Parathyroid adenoma (tissue), 2 donors: ENCODE data around the gene ORC5.

Source experiments
- H2AFZ ChIP-seq: fragments of 300-600 bp; sonication (generic); one replicate; pipeline ENCODE4 v1.7.0; 2017; ENCODE audit warnings: antibody characterized with exemption, mild to moderate bottlenecking
- H3K27ac ChIP-seq: fragments of 300-600 bp; sonication (generic); one replicate; pipeline ENCODE4 v1.7.0; 2017
- H3K27me3 ChIP-seq: fragments of 300-600 bp; sonication (generic); one replicate; pipeline ENCODE4 v1.7.0; 2017; ENCODE audit warnings: low read length; ENCODE audit not compliant: control insufficient read depth, insufficient read depth
- H3K36me3 ChIP-seq: fragments of 300-600 bp; sonication (generic); one replicate; pipeline ENCODE4 v1.7.0; 2017; ENCODE audit warnings: low read length; ENCODE audit not compliant: control insufficient read depth, insufficient read depth
- H3K4me1 ChIP-seq: fragments of 300-600 bp; sonication (generic); one replicate; pipeline ENCODE4 v1.7.0; 2017; ENCODE audit warnings: control low read depth
- H3K4me2 ChIP-seq: fragments of 300-600 bp; sonication (generic); one replicate; pipeline ENCODE4 v1.7.0; 2017; ENCODE audit warnings: low read length
- H3K4me3 ChIP-seq: fragments of 300-600 bp; sonication (generic); one replicate; pipeline ENCODE4 v1.7.0; 2017; ENCODE audit warnings: low read depth, low read length
- H3K79me2 ChIP-seq: fragments of 300-600 bp; sonication (generic); one replicate; pipeline ENCODE4 v1.7.0; 2017; ENCODE audit warnings: control low read depth
- H3K9ac ChIP-seq: fragments of 300-600 bp; sonication (generic); one replicate; pipeline ENCODE4 v1.7.0; 2017; ENCODE audit warnings: mild to moderate bottlenecking
- H3K9me3 ChIP-seq: fragments of 300-600 bp; sonication (generic); one replicate; pipeline ENCODE4 v1.7.0; 2017; ENCODE audit warnings: low read length; ENCODE audit not compliant: control insufficient read depth
- CTCF ChIP-seq: fragments of 300-600 bp; sonication (generic); IDR thresholded peaks from one replicate; pipeline ENCODE4 v1.7.0; 2017; ENCODE audit warnings: antibody characterized with exemption, mild to moderate bottlenecking
- donor health status: primary hyperparathyroidism.

Gene ORC5

DNA sequence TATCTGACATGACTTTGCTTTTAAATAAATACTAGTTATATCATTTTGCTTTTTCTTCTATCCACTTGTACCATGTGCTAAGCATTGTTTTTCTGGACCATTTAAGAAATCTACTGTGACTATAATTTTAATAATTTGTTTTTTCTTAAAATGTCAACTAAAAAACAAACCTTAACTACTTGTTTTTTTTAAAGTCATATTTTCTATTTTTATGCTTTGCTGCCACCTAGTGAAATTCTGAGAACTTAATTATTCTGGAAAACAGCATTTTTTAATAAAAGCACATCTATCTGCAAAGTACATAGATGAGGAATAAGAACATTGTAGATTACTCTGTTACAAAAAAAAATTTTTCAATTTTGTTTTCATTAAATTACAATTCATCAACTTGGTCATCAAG, 47.4 kb downstream of the ORC5 start:
- H3K9me3 ChIP-seq, result no peaks in the 10 kb centered on the region
- no peak overlapping the region for H3K4me2 ChIP-seq
- H3K36me3 ChIP-seq, result no peaks in the 10 kb centered on the region
- no peak overlapping the region for H2AFZ ChIP-seq
- H3K4me1 ChIP-seq, result no peaks in the 10 kb centered on the region
- H3K79me2 ChIP-seq, result no peaks in the 10 kb centered on the region
- TF ChIP-seq CTCF, result peak; percentile 29
- H3K27ac ChIP-seq, result no peak overlapping the region
- H3K4me3 ChIP-seq, result no peak overlapping the region
- H3K9ac ChIP-seq, result no peak overlapping the region
- no peaks in the 10 kb centered on the region for H3K27me3 ChIP-seq

- Histone ChIP-seq H3K9ac (no peak overlapping the region), H3K79me2 (no peaks in the 10 kb centered on the region), H3K27me3 (no peaks in the 10 kb centered on the region), H2AFZ (no peak overlapping the region), H3K9me3 (no peaks in the 10 kb centered on the region), H3K4me2 (no peak overlapping the region), H3K36me3 (no peaks in the 10 kb centered on the region), H3K4me1 (no peaks in the 10 kb centered on the region), H3K4me3 (no peak overlapping the region), H3K27ac (no peak overlapping the region)
- peak; percentile 48 for TF ChIP-seq CTCF
Measured at GRCh38 chr7:104156842-104157277, 51.0 kb downstream of the ORC5 start.

DNA sequence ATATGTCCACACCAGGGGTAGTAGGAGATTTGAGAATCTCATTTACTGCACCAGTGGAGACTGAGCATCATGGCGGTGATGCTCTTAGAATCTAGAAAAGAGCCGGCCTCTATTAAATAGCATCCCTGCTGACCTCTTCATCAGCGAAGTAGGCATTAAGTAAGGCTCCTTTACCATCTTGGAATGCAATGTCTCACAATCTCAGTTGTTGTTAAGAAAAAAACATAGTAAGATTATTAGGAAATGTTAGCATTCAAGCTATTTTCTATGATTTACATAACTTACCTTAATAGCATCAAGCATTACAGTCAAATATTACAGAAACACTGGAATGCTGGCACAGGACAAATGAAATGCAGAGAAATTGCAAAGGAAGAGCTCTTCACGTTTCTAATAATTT, 54.5 kb downstream of the ORC5 start:
- H3K4me3 ChIP-seq, result no peak overlapping the region
- no peaks in the 10 kb centered on the region for H3K9me3 ChIP-seq
- H3K27me3 ChIP-seq, result no peaks in the 10 kb centered on the region
- H3K79me2 ChIP-seq, result no peaks in the 10 kb centered on the region
- no peak for TF ChIP-seq CTCF
- no peak overlapping the region for H3K9ac ChIP-seq
- no peaks in the 10 kb centered on the region for H3K4me1 ChIP-seq
- H3K27ac ChIP-seq, result no peak overlapping the region
- H3K4me2 ChIP-seq, result no peak overlapping the region
- no peak overlapping the region for H2AFZ ChIP-seq
- no peaks in the 10 kb centered on the region for H3K36me3 ChIP-seq

GRCh38 chr7:104152468-104152867, 55.3 kb downstream of the ORC5 start:
- no peak for TF ChIP-seq CTCF
- Histone ChIP-seq H3K36me3 (no peaks in the 10 kb centered on the region), H3K27ac (no peak overlapping the region), H2AFZ (no peak overlapping the region), H3K4me3 (no peak overlapping the region), H3K9me3 (no peaks in the 10 kb centered on the region), H3K9ac (no peak overlapping the region), H3K4me1 (no peaks in the 10 kb centered on the region), H3K27me3 (no peaks in the 10 kb centered on the region), H3K4me2 (no peak overlapping the region), H3K79me2 (no peaks in the 10 kb centered on the region)

DNA sequence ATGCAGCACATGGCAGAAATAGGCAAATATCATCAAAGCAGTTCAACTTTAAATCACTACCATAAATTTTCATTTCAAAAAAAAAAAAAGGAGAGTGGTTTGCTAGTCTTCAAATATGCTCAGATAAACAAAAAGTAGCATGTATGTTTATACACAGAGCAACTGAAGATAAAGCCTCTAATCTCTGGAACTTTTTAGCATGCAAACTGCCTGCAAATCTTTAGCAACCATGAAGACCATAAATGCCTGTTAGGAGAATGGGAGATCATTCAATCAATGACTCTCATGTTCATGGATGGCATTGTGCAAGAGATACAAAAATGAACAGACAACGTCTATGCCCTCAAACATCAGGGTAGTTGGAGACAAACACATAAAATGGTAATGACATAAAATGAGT, 57.3 kb downstream of the ORC5 start:
- Histone ChIP-seq H3K4me3 (no peak overlapping the region), H3K9me3 (no peaks in the 10 kb centered on the region), H3K27ac (no peak overlapping the region), H3K36me3 (no peaks in the 10 kb centered on the region), H3K79me2 (no peaks in the 10 kb centered on the region), H3K27me3 (no peaks in the 10 kb centered on the region), H3K9ac (no peak overlapping the region), H3K4me2 (no peak overlapping the region), H3K4me1 (no peaks in the 10 kb centered on the region), H2AFZ (no peak overlapping the region)
- TF ChIP-seq CTCF, result no peak
